Activated CD4-positive, alpha-beta T cell treated with anti-CD3 and anti-CD28 coated beads for 48 hours (primary cell): Measurements from ENCODE around the gene EIF2S2.

Source experiments
- DNase-seq: peaks from one replicate; pipeline ENCODE4 v3.0.0-alpha.2; 2020

EIF2S2 gene

DNA sequence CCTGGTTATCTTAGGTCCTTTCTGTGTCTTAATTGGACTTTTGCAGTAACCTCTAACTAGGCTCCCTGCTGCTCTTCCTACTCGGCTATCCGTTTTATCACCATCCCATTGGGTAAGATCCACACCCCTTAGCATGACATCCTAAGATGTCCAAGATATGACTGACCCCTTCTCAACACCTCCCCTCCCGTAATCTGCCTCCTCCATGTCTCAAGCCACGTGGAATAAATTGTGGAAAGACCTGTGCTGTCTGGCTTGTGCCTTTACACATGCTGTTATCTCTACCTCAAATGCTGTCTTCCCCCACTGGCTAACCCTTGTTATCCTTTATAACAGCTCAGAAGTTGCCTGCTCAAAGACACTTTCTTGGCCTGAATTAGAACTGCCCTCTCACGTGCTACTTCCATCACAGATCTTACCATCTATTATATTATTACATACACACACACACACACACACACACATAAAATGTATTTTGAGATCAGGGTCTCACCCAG, 26.5 kb downstream of the EIF2S2 start:
- DNase-seq, result no peak

DNA sequence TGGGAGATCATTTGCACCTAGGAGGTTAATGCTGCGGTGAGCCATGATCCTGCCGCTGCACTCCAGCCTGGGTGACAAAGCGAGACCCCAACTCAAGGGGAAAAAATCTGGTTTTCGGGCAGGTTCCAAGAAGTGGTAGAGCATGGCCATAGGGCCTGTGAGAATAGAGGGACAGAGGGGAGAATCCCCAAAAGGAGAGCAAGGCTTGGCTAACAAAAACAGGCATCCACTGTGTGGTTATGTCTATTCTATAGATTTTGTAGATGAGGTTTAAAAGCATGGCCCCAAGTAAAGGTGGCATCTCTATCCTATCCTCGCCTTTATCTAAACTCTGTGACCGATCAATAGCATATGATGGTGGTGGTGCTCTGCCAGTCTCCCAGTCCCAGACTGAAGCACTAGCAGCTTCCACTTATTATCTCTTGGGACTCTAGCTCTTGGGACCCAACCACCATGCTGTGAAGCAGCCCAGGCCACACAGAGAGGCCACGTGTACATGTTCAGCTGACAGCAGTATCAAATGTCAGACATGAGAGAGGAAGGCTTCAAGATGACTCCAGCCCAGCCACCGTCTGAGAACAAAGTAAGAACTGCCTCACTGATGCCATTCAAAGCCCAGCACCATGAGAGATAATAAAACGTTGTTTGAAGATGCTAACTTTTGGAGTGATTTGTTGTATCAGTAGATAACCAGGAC, 27.7 kb downstream of the EIF2S2 start:
- DNase-seq, result no peak

DNA sequence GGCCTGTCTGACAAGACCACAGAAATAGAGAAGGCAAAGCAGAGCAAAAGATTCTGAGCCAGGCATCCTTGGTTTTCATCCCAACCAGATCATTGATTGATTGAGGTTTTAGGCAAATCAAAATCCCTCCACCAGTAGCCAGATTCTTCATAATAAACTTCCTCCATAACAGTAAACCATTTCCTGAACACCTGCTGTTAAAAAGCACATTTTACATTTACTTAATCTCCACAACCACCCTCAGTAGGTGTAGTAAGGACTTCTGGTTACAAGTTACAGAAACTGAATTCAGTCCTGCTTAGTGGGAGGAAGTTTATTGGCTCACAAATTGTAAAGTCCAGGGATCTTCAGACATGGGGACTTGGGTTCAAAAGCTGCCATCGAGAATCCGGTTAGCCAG, 28.3 kb downstream of the EIF2S2 start:
- no peak for DNase-seq

DNA sequence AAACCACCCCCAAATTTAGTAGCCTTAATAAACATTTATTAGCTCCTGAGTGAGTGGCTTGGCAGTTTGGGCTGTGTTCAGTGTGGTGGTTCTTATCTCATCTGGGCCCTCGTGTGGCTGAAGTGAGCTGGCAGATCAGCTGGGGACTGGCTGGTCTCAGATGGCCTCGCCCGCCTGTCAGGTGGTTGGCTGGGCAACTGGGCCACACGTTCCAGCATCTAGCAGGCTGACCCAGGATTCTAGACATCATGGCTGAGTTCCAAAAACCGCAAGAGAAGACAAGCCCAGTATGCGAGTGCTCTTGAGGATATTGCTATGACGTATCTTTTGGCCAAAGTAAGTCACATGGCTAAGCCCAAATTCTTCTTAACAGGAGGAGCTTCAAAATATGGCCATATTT, 28.9 kb downstream of the EIF2S2 start:
- no peak for DNase-seq

DNA sequence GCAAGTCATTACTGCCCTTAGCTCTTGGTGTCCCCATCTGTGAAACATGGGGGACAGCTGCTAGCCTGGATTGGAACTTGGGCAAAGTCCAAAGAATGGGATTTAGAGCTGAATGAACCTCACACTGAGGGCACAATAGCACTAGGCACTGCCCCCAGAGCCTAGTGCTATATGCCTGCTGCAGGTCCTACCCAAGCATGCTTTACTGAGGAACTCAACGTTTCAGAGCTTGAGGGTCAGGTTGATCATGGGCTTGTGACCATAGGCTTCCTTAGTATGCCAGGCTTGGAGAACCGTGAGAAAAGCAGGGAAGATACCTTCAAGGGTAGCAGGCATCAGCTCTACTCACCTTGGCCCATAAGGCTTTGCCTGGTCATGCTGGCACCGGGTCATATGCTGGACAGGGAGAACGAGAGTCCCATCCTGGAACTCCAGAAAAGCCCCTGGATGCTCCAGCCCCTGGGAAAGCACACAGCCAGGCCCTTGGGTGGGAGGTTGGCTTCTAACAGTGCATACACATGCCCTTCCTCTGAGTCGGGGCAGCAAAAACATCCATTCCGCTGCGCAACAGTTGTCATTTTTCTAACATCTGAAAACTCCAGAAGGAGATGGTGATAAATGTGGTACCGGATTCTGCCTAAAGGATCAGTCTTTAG, 29.7 kb downstream of the EIF2S2 start:
- no peak for DNase-seq

DNA sequence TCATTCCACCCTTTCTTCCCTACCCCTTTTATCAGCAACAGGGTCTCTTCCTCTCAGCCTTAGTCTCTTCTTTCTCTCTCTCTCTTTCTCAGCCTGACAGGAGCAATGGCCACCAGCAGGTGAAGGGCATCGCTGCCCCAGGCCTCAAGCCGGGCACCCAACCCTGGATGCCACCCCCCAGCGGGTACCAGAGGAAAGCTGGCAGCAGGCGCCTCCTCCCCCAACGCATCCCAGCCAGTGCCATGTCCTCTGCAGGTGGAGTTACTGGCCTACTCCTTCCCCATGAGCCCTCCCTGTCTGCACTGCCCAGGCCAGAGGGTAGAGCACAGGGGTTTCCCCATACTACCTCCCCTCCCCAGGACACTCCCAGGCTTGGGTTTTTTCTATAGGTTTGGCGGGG, 32.2 kb downstream of the EIF2S2 start:
- DNase-seq, result no peak

- no peak for DNase-seq
Observed at GRCh38 chr20:34078540-34078939, 33.5 kb downstream of the EIF2S2 start.

- DNase-seq, result no peak
Observed at GRCh38 chr20:34076952-34077351, 35.1 kb downstream of the EIF2S2 start.

DNA sequence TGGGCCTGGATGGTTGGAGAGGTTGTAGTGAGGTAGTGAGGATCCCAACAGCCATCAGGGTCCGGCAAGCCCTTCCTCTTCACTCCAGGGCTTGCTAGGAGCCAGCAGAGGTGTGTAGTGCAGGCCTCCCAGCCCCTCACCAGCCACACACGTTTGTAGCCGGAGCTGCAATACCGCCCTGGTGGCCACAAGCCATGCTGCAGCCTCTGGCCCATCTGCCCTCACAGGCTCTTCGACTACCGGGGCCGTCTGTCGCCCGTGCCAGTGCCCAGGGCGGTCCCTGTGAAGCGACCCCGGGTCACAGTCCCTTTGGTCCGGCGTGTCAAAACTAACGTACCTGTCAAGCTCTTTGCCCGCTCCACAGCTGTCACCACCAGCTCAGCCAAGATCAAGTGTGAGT, 36.4 kb downstream of the EIF2S2 start:
- no peak for DNase-seq

DNA sequence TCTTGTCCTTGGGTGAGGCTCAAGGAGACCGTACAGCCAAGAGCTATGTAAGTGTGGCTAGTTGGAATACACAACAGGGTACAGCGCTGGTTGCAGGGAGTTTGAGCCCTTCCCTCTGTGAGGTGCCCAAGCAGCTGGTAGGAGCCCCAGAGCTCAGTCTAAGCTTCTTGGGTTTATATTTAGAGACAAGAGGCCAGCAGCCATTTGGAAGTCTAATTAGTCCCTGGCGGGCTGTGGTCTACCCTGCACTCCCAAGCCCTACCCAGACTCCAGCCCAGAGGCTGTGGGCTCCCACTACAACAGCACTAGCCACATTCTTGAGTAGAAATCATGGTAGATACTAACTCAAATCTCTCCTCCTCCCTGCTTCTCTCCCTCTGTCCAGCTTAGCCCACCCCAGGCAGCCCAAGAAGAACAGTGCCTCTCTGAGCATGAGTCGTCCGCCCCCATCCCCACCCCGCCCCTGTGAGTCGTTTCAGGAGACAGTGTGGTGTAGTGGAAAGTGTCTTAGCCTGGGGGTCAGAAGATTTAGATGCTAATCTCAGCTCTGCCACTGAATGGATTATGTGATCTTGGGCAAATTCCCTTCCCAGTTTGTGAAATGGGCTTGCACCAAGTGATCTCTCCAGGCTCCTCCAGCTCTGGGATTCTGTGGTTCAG, 37.8 kb downstream of the EIF2S2 start:
- peak; percentile 38 for DNase-seq

- DNase-seq, result no peak
Observed at GRCh38 chr20:34072778-34073177, 39.3 kb downstream of the EIF2S2 start.

DNA sequence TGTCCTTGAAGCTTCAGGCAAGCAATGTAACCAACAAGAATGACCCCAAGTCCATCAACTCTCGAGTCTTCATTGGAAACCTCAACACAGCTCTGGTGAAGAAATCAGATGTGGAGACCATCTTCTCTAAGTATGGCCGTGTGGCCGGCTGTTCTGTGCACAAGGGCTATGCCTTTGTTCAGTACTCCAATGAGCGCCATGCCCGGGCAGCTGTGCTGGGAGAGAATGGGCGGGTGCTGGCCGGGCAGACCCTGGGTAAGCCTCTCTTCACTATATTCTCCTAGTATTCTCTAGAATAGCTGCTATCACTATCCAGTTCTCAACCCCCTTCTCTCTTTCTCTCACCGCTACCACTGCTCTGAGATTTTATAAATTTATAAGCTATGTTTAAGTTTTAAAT, 40.0 kb downstream of the EIF2S2 start:
- no peak for DNase-seq

- no peak for DNase-seq
Observed at GRCh38 chr20:34070859-34071258, 41.2 kb downstream of the EIF2S2 start.

DNA sequence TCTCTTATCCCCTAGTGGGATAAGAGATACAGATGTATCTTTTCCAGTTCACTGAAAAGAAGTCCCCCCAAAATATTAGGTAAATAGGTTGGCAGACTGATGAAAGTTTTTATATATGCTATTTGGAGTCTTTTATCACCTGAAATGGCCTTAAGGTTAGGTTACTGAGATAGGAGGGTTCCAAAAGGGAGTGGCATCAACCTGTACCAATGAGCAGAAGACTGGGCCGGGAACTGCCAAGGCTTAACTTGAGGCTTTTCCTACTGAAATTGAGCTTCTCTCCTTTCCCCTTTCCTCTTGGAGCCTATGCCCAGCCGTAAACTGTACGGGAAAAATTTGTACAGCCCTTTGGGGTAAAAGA, 42.0 kb downstream of the EIF2S2 start:
- DNase-seq, result no peak

DNA sequence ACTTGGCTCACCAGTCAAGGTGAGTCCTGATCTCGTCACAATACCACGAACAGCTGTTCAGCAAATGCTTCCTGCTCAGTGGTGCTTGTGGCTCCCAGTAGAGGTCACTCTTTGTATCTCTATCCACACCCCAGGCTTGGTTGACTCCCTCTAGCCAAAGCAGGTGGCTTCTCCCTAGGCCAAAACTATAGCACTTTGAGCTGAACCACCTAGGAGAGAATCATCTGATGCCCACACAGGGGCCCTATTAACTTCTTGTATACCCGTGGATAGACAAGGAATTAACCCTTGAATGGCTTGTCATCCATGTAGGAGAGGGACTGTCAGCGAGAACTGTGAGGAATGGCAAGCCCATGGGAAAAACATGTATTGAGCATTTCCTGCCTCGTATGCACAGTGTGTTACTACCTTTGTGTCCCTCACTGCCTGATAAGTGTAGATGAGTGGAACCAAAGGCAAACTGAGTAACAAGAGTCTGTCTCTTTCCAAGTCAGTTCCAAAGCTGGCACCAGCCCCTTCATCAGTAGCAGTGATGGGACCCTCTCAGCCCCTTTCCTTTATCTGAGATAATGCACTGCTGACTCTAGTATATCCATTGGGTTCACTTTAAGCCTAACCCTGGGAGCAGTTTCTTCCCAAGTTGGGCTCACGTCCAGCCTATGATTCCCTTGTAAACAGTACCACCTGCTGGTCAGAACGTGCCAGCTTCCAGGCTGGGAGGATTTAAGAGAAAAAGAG, 42.5 kb downstream of the EIF2S2 start:
- DNase-seq, result peak; percentile 63

DNA sequence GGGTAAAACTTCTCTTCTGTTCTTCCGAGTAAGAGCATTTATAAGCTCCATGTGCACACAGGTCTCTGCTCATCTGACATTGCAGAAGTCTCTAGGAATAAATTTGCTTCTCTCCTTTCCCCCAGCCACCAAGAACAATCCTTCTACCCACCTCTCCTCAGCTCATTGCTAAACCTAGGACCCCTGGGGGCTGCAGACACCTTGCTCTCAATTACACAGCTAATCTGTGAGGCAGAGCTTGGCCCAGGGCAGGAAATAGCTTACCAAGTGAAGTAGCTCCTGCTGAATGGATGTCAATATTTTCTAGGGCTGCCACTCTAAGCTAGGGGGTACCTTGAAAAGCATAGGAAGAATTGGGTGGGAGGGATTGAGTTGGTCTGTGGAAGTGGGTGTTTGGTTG, 44.0 kb downstream of the EIF2S2 start:
- no peak for DNase-seq

DNA sequence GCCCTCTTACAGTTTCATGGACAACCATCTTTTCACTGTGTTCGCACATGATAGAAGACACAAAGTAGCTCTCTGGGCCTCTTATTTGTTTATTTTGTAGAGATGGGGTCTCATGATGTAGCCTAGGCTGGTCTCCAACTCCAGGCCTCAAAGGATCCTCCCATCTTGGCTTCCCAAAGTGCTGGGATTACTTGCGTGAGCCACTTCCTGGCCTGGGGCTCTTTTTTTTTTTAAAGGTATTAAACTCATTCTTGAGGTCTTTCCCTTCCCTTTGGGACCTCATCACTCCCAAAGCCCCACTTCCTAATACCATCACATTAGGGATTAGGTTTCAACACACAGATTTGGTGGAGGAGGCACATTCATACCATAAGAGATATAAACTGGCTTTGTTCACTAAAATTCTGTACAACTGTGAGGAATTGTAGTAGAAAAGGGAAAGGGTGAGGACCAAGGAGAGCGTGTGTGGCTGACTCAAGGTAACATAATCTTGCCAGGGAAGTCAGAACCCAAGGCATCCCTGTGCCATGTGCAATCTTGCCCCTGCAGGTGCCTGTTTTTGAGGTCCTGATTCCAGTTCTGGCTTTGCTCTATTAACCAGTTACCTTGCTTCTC, 45.5 kb downstream of the EIF2S2 start:
- no peak for DNase-seq

DNA sequence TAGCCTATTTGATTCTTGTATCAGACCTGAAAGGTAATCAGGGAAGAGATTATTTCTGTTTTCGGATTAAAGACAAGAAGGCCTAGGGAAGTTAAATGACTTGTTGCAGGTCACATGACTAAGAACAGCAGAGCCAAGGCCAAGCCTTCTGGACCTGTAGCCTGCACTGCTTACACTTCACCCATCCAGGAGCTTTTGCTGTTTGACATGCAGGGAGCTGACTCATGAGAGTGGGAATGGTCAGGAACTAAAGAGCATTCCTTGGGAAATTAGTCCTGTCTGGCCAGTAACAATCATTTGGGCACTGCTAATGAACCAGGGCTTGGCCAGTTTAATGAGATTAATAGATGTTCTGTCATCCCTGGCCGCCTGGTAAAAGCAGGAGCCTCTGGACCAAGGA, 46.8 kb downstream of the EIF2S2 start:
- DNase-seq, result no peak

- no peak for DNase-seq
Observed at GRCh38 chr20:34064286-34064685, 47.8 kb downstream of the EIF2S2 start.

GRCh38 chr20:34062570-34063482, 49.2 kb downstream of the EIF2S2 start:
- peak; percentile 44 for DNase-seq

GRCh38 chr20:34061695-34062094, 50.3 kb downstream of the EIF2S2 start:
- no peak for DNase-seq

- DNase-seq, result no peak
Observed at GRCh38 chr20:34060970-34061369, 51.1 kb downstream of the EIF2S2 start.
